ENCODE measurements around the gene KARS1.

Gene KARS1

DNA sequence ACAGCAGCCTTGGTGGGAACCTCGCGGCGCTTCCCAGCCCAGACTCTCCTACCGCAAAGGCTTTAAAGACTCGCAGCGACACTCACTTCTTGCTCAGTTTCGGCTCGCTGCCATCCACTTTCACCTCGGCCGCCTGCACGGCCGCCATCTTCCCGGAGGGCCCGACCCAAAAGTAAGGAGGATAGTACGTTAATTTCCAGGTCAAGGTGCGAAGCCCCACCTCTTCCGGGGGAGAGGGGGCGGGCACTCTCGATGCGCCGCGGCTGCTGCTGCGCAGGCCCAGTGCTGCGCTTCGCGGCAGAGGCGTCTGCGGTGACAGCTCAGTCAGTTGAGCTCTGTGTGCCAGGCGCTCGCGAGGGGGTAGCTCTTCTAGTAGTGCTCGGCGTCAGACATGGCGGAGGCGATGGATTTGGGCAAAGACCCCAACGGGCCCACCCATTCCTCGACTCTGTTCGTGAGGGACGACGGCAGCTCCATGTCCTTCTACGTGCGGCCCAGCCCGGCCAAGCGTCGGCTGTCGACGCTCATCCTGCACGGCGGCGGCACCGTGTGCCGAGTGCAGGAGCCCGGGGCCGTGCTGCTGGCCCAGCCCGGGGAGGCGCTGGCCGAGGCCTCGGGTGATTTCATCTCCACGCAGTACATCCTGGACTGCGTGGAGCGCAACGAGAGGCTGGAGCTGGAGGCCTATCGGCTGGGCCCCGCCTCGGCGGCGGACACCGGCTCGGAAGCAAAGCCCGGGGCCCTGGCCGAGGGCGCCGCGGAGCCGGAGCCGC lies at the start of gene KARS1, which contains the start of gene TERF2IP:
Gene KARS1 (minus strand): TSS at position 174 of the 773 bp plus-strand sequence. CDS start 26 bp downstream, at position 148.
Gene TERF2IP (plus strand): TSS at position 282 of the 773 bp plus-strand sequence. CDS start 110 bp downstream, at position 392.
- DNase-seq = peak; percentile 96
- in situ Hi-C loops (cut with HindIII; ENCODE audit: low pct_ligation_motif_present, low pct_unique_long_range_greater_than_20kb, low sequenced_read_pairs) = no loop called here

DNA sequence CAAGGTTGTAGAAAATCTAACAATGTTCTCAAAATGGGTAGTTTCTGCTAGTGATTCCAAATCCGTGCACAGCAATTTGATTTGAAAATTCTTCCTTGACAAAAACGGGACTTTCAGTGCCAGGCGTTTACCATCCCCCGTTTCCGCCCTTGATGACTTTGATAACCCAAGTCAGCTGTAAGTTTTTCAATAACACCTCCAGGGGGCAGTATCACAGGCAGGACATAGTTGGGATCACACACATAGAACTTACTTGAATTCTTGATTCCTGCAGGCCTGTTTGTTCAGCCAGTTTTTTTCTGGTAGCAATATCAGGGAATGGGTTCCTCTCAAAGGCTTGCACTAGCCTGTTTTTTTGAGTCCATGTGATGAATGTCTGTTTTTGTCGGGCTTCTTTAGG lies 48.2 kb upstream of the KARS1 start:
- in situ Hi-C loops (cut with HindIII; ENCODE audit: low pct_ligation_motif_present, low pct_unique_long_range_greater_than_20kb, low sequenced_read_pairs) = no loop called here
- peak; percentile 32 for DNase-seq

DNA sequence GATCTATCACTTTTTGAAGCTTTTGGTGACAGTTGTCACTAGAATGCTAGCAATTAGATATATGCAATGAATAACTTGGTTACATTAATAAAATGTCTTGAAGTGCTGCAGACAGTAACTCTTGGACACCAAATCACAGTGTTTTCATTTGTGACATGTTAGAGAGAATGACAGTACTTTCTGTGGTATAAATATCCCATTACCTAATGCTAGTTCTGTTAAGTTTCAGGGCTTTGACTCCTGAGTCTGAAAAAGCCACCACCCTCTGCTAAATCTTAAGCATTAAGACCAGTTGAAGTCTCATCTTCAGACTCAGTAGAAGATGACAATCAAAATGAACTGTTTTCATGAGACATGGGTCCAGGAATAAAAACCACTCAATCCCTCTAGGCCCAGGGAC lies 39.9 kb upstream of the KARS1 start:
- no peak for DNase-seq
- in situ Hi-C loops (cut with HindIII; ENCODE audit: low pct_ligation_motif_present, low pct_unique_long_range_greater_than_20kb, low sequenced_read_pairs) = no loop called here

DNA sequence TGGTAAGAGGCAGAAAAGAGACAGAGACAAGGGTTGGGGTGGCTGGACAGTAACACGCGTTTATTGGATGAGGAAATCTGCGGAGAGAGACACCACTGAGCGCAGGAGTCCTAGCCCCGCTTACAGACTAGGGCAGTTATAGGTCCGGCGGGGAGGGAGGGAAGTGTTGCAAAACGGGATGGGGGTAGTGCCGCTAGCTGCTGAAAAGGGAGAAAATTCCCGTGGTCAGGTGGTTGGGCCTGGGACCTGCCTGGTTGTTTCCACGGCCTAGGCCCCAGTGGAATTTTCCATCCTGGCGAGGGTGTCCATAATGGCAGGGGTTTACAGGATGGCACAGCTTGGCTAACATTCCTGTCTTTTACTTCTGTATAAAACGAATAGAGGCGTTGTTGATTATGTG lies 34.8 kb upstream of the KARS1 start:
- no peak for DNase-seq
- in situ Hi-C loops (cut with HindIII; ENCODE audit: low pct_ligation_motif_present, low pct_unique_long_range_greater_than_20kb, low sequenced_read_pairs) = no loop called here

DNA sequence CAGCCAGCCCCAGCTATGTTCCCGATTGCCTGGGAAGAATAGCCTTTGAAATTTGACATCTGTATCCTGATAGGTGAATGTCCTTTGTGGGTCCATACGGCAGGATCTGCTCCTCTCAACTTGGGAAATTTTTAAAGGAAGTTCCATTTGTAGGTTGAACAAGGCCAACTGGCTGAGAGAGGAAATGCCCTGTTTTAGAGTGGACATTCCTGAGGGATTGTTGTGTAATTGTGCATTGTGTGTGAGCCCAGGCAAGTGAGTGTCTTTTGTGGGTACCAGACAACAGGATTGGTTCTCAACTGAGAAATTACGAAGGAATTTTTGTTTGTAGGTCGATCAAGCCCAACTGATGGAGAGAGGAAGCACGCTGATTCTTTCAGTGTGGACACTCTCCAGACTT lies 31.9 kb upstream of the KARS1 start:
- in situ Hi-C loops (cut with HindIII; ENCODE audit: low pct_ligation_motif_present, low pct_unique_long_range_greater_than_20kb, low sequenced_read_pairs) = no loop called here
- no peak for DNase-seq

DNA sequence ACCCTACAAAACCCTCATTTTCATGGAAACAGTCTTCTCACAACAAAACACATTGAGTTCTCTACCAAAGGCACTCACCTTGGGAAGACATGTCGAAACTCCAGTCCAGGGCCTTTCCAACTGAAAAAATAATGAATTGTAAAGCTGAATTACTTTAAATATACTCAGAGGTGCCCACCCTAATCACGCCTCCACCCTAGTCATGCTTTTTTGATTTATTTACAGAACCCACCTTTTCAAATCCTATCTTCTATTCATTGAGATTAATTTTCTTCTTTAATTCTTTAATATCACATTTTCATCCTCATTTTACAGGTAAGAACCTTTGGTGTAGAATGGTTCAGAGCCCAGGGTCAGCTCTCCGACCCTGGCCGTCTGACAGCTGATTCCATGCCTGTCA lies 29.4 kb upstream of the KARS1 start, which contains the start of gene CPHXL2:
Gene CPHXL2 (minus strand): TSS at position 101 of the 400 bp plus-strand sequence. CDS start 10 bp downstream, at position 91.
- in situ Hi-C loops (cut with HindIII; ENCODE audit: low pct_ligation_motif_present, low pct_unique_long_range_greater_than_20kb, low sequenced_read_pairs) = no loop called here
- no peak for DNase-seq

DNA sequence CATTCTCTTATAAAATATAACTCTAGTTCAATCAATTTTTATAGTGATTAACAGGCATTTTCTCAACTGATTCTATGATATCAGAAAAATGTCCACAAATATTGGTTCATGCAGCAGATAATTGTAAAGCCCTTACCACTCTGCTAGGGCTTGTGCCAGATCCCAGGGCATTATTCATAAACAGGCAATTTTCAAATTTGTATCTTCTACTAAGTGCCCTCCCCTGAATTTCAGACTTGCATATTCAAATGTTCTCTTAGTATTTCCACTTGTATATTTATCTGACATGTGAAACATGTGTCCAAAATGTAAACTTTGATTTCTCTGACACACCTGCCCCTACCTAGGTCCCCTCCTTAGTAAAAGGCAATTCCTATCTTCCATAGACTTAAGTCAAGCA lies 20.0 kb upstream of the KARS1 start:
- in situ Hi-C loops (cut with HindIII; ENCODE audit: low pct_ligation_motif_present, low pct_unique_long_range_greater_than_20kb, low sequenced_read_pairs) = no loop called here
- DNase-seq = no peak

DNA sequence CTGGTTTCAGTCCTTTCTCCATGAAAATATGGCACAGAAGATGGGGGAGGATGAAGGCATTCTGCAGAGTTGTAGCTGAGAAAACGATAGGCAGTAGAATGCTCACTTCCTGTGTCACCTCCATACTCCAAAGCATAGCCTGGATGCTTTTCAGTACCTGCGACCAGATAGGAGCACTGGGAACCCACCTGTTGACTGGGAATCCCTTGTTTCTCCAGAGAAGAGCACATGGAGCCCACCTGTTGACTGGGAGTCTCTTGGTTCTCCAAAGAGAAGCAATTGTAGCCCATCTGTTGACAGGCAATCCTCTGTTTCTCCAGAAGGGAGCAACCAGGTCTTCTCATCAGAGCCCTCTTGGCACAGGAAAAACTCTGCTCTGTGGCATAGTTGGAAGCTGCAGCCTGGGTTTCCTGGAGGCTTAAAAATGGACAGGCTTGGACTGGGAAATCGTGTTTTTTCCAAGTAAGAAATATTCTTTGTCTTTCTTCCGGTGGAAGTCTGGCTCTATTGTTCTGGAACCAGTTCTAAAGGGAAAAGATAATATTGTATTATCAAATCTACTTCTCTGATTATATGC lies 13.3 kb upstream of the KARS1 start:
- in situ Hi-C loops (cut with HindIII; ENCODE audit: low pct_ligation_motif_present, low pct_unique_long_range_greater_than_20kb, low sequenced_read_pairs) = no loop called here
- DNase-seq = no peak

DNA sequence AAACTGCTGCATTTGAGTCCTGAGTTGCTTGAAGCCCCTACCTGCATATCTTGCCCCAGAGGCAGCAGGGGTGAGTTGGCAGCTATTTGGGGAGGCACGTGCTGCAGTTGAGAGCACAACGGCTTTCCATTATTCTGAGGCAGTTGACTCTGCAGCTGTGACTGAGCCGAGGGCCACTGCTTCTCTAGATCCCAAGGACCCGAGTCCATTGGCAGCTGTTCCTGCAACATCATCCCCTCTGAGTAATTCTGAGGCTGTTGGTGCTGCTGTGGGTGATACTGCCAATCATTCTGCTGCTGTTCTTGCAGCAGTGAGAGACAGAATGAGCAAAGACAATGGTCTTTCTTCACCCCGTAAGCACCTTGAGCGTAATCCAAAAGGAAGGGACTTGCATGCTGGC lies 12.9 kb upstream of the KARS1 start:
- no peak for DNase-seq
- in situ Hi-C loops (cut with HindIII; ENCODE audit: low pct_ligation_motif_present, low pct_unique_long_range_greater_than_20kb, low sequenced_read_pairs) = no loop called here

DNA sequence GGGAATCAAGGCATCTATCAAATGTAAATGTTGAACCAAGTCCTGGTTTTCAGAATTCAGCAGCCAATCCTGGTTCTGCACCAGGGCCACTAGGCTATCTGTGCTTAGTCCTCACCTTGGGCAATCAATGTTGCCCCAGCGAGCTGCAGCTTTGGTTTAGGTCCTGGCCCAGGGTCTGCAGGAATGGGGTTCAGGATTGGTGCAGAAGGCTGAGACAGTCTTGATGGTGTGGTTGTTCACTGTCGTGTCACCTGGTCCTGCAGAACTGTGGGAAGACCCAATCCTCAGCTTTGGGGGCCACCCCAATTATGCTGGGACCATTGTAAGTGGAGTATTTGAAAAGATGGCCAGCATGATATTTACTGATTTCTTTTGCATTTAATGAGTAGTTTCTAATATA lies 10.7 kb upstream of the KARS1 start:
- in situ Hi-C loops (cut with HindIII; ENCODE audit: low pct_ligation_motif_present, low pct_unique_long_range_greater_than_20kb, low sequenced_read_pairs) = no loop called here
- no peak for DNase-seq

DNA sequence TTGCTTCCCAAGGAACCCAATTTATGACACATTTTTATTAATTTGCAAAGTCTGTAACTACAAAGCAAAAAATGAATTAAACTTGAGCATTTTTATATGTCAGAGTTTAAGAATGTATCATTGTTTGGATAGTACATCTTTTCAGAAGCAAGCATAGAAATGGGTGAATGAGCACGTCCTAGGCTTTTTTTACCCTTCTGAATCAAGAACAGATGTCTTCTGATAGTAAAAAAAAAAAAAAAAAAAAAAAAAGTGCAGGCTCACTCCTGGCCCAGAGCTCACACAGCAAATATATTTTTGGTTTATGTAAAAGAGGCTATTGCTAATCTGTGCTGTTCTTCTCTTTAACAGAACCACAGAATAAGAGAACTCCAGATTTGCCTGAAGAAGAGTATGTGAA lies 6.5 kb upstream of the KARS1 start:
- no peak for DNase-seq
- in situ Hi-C loops (cut with HindIII; ENCODE audit: low pct_ligation_motif_present, low pct_unique_long_range_greater_than_20kb, low sequenced_read_pairs) = no loop called here

DNA sequence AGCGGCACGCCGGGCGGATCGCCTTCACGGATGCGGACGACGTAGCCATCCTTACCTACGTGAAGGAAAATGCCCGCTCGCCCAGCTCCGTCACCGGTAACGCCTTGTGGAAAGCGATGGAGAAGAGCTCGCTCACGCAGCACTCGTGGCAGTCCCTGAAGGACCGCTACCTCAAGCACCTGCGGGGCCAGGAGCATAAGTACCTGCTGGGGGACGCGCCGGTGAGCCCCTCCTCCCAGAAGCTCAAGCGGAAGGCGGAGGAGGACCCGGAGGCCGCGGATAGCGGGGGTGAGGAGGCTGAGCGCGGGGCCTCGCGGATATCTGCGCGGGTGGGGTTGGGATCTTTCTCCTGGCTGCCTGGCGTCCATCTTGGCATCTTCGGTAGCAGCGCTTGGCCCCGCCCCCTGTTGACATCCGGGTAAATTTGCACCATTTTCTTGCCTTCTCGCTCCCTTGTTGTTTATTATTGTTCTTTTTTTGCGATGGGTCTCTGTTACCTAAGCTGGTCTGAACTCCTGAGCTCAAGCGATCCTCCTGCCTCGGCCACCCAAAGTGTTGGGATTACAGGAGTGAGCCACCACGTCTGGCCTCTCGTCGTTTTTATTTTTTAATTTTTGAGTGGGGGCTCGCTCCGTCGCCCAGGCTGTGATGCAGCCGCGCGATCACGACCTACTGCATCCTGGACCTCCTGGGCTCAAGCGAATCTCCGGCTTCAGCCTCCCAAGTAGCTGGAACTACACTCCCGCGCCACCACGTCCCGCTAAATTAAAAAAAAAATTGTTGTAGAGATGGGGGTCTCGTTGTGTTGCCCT lies 1.0 kb upstream of the KARS1 start:
- in situ Hi-C loops (cut with HindIII; ENCODE audit: low pct_ligation_motif_present, low pct_unique_long_range_greater_than_20kb, low sequenced_read_pairs) = no loop called here
- peak; percentile 88 for DNase-seq

DNA sequence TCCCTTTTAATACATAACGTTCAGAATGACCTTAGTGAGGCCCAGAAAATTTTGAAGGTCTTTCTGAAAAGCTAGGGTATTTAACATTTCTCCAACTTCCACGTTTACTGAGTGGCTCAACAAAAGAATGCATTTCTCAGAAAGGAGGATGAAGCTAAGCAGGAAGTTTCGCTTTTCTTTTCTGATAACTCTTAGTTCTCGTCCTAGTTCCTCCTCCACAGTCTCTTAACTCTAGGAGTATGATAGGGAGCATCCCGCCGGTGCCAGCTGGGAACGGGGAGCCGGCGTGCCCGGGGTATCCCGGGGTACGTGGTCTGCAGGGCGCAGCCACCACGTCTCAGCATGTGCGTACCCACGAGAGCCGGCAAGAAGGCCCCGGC lies 363 bp downstream of the KARS1 start:
- in situ Hi-C loops (cut with HindIII; ENCODE audit: low pct_ligation_motif_present, low pct_unique_long_range_greater_than_20kb, low sequenced_read_pairs) = no loop called here
- DNase-seq = no peak

DNA sequence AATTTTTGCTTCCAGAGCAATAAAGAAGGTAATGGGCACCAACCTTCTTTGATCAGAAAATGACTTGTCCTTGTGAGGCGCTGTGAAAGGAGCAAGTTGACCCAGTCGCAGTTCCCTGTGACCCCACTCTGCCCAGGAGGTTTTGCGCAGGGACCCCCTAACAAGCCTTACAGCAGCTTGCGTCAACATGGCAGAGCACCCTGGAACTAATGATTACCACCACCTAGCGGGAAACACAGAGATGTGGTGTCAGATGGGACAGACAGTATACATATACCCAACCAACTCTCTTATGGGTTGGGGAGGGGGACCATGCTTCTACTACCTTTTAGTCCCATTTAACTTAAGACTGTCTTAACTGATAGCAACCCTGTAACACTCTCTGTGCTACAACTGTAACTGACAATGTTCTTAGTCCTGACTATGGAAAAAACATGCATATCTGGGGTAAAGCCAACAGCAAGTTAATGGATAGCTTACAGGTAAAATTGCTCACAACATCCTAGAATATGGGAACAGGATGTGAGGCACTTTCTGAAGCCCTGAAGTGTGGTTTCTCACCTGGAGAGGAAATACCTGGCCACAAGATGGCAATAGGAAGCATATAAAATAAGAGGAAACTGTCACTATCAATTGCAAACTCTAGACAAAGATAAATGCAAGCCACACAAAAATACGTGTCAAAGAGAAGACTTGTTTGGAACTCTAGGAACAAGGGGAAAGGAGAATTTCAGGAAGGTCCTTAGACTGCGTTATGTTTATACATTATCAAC lies 3.0 kb downstream of the KARS1 start:
- no peak for DNase-seq
- in situ Hi-C loops (cut with HindIII; ENCODE audit: low pct_ligation_motif_present, low pct_unique_long_range_greater_than_20kb, low sequenced_read_pairs) = no loop called here

DNA sequence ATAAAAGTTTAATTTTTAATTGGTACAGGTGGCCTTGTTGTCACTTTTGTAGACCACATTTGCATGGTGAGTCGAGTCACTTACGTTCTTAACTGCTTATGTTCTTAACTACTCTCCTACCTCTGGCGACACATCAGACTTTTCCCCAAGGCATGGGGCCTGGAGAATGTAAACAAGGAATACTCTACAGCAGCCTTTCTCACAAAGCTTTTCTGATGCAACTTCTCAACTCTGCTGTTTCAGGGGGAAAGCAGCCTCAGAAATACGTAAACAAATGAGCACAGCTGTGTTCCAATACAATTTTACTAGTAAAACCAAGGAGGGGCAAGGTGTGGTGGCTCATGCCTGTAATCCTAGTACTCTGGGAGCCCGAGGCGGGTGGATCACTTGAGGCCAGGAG lies 6.9 kb downstream of the KARS1 start:
- no peak for DNase-seq
- in situ Hi-C loops (cut with HindIII; ENCODE audit: low pct_ligation_motif_present, low pct_unique_long_range_greater_than_20kb, low sequenced_read_pairs) = no loop called here

DNA sequence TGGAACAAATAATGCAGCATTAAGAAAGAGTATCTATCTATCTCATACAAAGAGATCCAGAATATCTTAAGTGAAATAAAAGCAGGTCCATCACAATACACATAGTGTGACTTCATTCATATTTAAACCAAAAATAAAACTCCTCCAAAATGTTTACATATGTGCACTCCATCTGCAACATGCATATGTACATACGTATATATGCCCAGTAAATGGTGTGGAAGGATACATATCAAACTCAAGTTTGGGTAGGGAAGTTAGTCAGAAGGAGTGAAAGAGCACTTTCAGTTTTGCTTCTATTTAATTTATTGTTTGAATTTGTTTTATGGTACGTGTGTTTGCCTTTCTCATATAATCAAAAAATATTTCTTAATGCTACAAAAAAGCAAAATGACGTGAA lies 12.4 kb downstream of the KARS1 start:
- in situ Hi-C loops (cut with HindIII; ENCODE audit: low pct_ligation_motif_present, low pct_unique_long_range_greater_than_20kb, low sequenced_read_pairs) = no loop called here

DNA sequence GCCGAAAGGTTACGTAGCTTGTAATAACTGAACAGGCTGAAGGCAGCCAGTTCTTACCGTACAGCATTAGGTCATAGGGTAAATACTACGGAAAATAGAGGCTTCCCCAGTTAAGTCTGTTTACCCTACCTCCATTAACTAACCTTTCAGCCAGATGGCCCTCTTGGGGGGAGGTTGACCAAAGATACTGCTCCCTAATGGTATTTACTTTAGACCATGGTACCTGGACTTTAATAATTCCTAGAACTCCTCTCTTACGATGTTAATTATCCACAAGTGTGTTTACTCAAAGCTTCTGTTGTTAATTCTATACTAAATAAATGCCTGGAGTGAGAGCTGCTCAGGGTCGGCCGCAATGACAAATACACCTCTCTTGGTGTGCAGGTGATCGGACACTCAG lies 14.6 kb downstream of the KARS1 start:
- DNase-seq = no peak
- in situ Hi-C loops (cut with HindIII; ENCODE audit: low pct_ligation_motif_present, low pct_unique_long_range_greater_than_20kb, low sequenced_read_pairs) = no loop called here

More for the DNA sequence above, 12.4 kb downstream of the KARS1 start:
- no peak for DNase-seq

DNA sequence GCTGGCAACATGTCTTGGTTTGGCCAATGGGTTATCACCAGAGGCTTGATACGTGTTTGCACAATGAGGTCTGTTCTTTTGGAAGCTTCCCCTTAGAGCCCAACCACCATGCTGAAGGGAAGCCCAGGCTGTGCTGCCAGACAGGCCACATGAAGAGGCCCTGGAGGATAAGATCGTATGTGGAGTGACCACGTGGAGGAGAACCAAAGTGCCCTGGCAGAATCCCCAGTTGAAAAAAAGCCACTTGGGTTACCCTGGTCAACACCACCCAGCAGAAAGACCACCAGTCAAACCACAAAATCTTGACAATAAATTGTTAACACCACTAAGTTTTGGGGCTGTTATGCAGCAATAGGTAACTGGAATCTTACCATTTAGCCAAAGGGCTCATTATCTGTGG lies 17.4 kb downstream of the KARS1 start:
- DNase-seq = no peak
- in situ Hi-C loops (cut with HindIII; ENCODE audit: low pct_ligation_motif_present, low pct_unique_long_range_greater_than_20kb, low sequenced_read_pairs) = no loop called here

DNA sequence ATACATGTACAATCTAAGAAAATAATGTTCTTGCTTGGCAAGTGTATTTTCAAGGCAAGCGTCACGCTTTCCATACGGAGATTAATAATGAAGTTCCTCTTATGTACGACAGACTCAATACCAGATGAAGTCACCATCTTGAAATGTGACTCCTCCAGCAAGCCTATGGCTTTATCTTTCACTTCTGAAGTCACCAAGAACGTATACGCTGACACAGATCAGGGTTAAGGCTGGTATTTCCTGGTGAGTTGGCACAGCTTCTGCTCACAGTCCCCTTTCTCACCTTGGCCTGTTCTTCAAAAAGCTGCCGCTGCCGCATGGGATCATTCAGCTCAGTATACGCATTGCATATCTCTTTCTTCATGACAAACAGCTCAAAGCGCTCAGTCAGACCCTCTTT lies 18.3 kb downstream of the KARS1 start:
- in situ Hi-C loops (cut with HindIII; ENCODE audit: low pct_ligation_motif_present, low pct_unique_long_range_greater_than_20kb, low sequenced_read_pairs) = no loop called here
- no peak for DNase-seq
